Measurements from ENCODE around the gene CFAP119.

DNA sequence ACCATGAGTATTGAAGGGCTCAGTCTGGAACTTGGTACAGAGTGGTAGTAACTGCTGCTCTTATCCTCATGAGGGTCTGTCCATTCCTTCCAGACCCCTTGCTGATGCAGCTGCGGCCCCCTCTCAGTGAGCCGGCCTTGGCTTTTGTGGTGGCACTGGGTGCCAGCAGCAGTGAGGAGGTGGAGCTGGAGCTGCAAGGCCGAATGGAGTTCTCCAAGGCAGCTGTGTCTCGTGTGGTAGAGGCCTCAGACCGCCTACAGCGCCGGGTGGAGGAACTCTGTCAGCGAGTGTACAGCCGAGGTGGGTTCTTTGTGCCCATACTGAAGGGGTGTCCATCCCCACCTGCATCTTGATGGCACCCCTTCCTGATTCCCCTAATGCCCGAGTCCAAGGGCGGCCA lies 2.2 kb upstream of the CFAP119 start:
- no peak for TF ChIP-seq CTCF (IDR thresholded peaks at IDR 0.05; ENCODE audit: low read length)
- TF ChIP-seq EZH2 (IDR thresholded peaks at IDR 0.05; ENCODE audit: borderline replicate concordance, low read length) = no peak

Measured in OCI-LY1 (cell line).